Measurements from ENCODE around the gene CCDC66.
"Not testable (repeated sequence)": the region's sequence is repeated elsewhere in the genome, so short reads cannot be mapped to it uniquely, and the experiment has no call there.

CCDC66 gene

DNA sequence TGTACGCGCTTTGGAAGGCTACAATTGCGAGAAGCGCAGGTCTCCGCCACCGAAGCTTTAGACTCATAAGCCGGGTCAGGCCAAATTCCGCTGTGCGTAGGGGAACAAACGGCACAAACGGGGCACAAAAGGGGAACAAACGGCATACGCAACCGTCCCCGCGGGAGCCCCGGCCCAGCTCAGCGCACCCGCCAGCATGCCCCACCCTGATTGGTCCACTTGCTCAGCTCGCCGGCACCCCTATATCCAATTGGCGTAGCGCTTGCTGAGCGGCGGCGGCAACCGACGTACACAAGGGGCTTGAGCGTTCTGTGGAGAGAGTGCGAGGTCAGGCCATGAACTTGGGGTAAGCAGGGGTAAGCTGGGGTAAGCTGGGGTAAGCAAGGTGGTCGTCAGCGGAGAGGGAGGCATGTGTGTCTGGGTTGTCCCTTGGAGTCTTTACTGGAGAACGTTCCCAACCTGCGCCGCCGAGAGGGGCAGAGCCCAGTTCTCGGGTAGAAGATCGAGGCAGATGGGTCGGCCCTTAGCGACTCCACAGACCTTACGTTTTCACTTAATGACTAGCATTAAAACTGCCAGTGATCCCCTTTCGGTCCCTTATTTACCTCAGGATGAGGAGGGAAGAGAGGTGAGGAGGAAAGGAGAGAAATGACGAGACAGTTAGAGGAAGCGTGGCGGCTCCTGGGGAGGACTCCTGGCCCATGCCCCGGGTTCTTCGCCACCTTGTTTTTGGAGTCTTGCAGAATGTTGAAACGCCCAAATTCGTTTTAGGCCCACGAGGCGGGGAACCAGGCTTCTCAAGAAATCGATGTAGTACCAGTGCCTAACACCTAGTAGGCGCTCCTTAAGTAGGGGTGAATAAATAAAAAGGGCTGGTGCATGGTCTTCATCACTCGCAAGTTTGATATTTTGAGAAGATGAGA lies at the start of gene CCDC66:
Gene CCDC66, plus strand, starts transcription at position 268 of the 923 bp plus-strand sequence. Its CDS starts 68 bp downstream, at position 336.
- DNase-seq = peak; percentile 96

DNA sequence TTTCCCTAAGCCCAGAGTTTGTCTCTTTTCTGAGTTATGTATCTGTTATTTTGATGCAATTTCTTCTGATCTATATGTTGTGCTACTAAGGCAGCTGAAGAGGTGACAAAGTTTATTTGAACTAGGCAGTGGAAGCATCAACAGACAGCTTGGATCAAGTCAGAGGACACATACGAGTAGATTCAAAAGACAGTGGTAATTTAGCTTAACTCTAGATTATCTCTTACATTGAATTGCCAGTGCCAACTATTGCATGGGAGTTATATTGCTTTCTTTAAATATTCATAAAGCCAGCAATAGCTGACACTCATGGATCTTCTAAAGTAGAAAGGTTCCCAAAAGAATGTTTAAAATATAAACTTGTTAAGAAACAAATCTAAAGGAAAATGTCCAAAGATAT lies 37.3 kb upstream of the CCDC66 start:
- DNase-seq = no peak

DNA sequence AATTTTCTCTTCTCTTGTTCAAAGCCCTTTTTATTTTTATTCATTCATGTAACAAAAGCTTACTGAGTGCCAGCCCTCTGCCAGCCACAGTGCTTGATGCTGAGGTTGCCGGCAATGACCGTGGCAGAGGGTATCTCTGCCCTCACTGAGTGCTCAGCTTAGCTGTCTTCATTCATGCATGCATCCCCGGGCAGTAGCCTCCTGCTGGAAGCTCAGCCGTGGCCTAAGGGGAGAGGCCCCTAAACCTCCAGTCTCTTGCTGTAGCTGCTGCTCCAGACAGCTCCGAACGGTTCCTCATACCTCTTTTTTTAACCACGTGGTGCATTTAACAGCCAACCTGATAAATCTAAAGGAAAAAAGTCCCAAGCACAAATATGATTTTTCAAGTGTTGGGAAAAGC lies 34.6 kb upstream of the CCDC66 start:
- DNase-seq = no peak

DNA sequence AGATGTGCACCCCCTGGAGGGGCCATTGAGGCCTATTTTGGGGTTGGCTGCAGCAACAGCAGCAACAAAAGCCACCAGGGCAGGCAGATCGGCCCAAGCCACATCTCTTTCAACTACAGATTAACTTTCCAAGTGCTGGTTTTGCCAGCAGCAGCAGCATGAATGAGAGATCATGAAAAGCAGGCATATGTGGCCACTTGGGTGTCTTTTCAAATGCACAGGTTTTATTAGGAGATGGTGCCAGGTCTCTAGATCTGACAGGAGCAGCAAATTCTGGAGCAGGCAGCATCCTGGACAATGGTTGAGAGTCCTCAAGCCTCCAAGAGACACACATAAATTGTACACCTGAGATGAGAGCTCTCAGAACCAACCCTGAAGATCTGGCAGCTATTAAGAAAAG lies 31.7 kb upstream of the CCDC66 start:
- no peak for DNase-seq

DNA sequence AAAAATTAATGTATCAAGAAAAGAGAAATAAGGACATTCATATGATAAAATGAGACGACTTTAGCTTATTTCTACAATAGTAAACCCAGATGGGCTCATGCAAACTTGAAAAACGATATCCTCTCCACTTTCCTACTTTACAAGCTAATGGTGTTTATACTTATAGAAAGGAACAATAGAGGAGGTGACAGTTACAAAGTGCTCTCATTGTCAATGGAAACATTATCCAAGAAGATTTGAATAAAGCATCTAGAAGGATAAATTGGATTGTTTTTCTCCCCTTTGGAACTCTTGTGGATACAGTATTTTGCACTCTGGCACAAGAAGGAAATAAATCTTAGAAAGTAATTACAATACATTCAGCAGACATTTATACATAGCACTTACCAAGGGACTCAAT lies 20.2 kb upstream of the CCDC66 start:
- DNase-seq = no peak

DNA sequence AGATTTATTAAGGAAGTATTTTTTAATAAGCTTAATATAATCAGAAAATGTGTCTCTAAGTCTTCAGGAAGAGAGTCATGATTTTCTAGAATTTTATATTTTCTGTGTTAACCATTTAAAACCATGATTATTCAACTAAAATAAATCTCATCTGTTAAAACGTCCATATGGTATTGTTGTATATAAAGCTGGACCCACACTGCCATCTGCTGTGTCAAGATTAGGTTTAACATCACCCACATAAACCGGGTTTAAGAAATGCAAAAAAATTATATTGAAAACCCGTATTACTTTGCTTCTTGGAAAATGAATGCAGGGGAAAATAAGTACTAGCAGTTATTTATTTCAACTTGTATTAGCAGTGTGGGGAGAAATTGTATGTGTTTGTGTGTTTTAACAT lies 9.5 kb upstream of the CCDC66 start:
- no peak for DNase-seq

DNA sequence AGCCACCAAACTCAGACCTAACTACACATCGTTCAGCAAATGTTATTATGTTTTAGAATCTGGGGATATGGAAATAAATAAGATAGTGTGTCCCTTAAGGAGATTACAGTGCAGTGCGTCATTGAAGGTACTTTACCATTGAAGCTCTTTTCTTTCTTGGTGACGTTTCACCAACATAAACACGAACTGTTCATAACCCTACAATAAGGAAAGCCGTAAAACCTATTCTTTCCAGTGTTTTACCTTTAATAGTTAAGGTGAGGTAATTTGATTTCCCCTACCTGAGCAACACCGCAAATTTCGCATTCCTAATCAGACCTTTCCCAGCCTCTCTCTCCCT lies 826 bp downstream of the CCDC66 start:
- DNase-seq = no peak

DNA sequence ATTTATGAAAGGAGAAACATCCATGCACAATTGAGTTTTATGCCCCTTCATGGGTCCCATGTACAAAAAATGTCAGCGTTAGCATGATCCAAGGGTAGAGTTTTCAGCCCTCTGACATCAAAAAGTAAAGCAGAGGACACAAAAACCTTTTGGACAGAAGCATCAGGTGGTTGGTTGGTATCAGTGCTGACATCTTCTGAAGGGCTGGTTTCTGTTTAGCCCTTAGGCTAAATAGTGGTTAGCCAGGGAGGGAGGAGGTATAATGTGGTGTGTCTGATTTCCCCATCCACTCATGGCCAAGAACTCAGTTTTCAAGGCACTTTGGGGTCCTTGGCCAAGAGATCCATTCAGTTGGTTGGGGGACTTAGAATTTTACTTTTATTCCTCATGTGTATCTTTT lies 16.5 kb downstream of the CCDC66 start:
- DNase-seq = no peak

DNA sequence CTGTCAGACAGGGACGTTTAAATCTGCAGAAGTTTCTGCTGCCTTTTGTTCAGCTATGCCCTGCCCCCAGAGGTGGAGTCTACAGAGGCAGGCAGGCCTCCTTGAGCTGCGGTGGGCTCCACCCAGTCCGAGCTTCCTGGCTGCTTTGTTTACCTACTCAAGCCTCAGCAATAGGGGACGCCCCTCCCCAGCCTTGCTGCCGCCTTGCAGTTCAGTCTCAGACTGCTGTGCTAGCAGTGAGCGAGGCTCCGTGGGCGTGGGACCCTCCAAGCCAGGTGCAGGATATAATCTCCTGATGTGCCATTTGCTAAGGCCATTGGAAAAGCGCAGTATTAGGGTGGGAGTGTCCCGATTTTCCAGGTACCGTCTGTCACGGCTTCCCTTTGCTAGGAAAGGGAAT lies 25.0 kb downstream of the CCDC66 start:
- not testable (repeated sequence) for DNase-seq

DNA sequence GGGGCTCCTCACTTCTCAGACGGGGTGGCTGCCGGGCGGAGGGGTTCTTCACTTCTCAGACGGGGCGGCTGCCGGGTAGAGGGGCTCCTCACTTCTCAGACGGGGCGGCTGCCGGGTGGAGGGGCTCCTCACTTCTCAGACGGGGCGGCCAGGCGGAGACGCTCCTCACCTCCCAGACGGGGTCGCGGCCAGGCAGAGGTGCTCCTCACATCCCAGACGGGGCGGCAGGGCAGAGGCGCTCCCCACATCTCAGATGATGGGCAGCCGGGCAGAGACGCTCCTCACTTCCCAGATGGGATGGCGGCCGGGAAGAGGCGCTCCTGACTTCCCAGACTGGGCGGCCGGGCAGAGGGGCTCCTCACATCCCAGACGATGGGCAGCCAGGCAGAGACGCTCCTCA lies 27.3 kb downstream of the CCDC66 start:
- DNase-seq = not testable (repeated sequence)

DNA sequence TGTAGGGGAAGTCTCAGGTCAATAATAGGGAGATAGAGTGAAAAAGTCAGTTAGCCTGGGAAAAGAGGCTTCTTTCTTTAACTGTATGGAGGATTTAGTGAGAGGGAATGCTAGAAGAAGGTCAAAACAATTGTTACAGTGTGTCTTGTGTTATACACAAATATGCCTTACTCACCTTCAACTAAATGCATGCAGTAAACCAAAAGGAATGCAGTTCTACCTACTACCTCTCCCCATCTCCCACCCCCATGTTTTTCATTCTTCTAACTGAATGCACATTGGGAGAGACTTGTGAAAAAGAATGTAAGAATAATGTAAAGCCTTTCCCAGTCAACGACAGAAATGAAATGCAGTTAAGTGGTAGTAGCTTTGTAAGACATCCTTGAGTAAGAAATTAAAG lies 33.8 kb downstream of the CCDC66 start:
- DNase-seq = no peak

DNA sequence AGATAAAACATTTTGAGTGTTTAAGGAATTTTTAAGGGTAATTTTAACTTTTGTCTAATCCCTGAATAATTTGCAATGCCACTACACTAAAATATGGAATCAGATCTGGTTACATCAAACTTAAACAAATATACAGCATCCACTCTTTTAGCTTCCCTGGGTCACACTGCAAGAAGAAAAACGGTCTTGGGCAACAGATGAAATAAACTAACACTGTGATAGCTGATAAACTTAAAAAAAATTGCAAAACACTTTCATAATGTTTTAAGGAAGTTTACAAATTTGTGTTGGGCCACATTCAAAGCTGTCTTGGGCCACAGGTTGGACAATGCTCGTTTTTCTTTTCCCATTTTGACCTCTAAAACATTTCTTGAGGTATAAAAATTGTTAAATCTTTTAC lies 34.3 kb downstream of the CCDC66 start:
- no peak for DNase-seq

DNA sequence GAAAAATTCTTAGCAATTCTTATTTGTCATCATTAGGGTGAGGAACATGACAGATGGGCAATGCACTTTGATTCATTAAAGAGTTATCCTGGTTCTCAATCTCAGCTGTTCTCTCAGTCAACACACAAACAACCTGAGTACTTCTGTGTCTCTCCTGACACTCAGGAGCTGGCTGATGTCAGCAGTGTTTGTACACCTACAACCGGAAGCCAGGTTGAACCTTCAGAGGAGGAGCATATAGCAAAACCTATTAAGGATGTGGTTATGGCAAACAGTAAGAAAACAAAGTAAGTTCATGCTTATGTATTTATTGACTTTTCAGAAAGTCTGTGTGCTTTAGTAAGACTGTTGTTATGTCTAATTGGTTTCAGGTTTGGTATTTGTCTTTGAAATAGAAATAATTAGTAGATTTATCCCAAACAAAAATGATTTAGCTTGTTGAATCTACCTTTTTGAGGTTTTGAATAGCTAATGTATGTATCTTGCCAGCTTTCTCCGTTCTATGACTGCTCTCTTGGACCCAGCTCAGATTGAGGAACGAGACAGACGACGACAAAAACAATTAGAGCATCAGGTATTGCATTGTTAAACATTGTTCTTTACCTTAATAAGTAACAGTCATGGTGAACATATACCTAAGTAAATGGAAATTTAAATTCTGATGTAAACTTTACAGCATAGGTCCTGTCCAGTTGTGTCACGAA lies 36.6 kb downstream of the CCDC66 start:
- peak; percentile 65 for DNase-seq

DNA sequence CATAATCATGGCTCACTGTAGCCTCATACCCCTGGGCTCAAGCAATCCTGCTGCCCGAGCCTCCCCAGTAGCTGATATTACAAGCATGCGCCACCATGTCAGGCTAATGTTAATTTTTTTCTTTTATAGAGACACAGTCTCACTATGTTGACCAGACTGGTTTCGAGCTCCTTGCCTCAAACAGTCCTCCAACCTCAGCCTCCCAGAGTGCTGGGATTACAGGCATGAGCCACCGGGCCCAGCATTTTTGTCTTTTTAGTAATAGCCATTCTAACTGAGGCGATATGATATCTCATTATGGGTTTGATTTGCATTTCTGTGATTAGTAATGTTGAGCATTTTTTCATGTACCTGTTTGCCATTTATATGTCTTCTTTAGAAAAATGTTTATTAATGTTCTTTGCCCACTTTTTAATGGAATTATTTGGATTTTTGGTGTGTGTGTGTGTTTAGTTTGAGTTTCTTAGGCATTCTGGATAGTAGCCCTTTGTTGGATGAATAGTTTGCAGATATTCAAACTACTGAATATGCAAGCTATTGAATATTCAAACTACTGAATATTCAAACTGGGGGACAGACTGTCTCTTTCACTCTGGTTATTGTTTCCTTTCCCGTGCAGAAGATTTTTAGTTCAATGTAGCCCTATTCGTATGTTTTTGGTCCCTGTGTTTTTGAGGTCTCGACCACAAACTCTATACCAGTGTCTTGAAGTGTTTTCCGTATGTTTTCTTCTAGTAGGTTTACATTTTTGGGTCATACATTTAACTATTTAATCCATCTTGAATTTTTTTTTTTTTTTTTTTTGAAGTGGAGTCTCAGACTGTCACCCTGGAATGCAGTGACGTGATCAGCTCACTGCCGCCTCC lies 39.2 kb downstream of the CCDC66 start:
- DNase-seq = no peak

DNA sequence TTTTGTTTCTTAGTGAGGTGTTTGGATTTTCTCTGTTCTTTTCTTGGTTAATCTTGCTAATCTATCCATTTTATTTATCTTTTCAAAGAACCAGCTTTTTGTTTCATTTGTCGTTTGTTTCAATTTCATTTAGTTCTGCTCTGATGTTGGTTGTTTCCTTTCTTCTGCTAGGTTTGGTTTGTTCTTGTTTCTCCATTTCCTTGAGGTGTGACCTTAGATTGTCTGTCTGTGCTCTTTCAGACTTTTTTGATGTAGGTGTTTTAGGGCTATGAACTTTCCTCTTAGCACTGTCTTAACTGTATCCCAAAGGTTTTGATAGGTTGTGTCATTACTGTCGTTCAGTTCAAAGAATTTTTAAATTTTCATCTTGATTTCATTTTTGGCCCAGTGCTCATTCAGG lies 51.5 kb downstream of the CCDC66 start:
- DNase-seq = not testable (repeated sequence)

DNA sequence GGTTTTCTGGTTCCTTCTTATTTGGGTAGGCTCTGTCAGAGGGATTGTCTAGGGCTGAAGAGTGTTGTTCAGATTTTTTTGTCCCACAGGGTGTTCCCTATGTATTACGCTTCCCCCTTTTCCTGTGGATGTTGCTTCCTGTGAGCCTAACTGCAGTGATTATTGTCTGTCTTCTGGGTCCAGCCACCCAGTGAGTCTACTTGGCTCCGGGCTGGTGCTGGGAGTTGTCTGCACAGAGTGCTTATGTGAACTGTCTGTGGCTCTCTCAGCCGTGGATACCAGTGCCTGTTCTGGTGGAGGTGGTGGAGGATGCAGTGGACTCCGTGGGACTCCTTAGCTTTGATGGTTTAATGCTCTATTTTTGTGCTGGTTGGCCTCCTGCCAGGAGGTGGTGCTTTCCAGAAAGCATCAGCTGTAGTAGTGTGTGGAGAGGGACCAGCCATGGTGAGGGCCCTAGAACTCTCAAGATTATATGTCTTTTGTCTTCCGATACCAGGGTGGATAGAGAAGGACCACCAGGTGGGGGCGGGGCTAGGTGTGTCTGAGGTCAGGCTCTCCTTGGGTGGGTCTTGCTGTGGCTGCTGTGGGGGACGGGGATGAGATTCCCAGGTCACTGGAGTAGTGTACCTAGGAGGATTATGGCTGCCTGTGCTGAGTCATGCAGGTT lies 53.8 kb downstream of the CCDC66 start:
- DNase-seq = no peak

DNA sequence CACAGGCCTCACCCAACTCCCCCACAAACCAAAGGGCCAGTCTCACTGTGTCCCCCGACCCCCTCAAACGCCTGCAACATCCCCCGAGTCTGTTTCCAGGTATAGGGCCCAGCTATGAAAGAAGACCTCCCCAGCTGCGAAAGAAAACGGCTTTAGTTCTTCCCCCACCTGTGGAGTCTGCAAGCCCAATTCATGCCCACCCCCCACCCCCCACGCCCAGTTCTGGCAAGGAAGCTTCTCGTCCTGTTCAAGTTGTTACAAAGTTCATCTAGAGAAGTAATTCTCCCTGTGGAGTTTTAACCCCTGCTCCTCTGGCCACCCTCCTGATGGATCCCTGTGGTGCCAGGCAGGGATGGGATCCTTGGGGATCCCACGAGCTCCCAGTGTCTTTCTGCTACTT lies 54.4 kb downstream of the CCDC66 start:
- no peak for DNase-seq

DNA sequence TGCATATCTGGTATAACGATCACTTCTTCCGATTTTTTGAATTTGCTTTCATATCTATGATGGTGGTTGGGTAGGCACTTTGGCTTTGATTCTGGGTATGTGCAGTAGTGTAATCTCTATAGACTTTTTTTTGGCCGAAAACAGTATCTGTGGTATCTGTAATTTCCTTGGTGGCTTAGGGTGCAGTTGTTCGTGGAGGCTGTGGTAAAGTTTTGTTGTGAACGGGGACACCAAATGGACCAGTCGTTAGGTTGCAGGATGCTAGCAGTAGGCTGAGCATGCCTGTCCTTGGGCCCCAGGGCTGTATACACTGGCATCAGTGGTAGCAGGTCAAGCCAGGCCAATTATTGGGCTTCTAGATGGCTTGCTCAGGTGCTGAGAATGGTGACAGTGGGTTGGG lies 55.2 kb downstream of the CCDC66 start:
- no peak for DNase-seq

DNA sequence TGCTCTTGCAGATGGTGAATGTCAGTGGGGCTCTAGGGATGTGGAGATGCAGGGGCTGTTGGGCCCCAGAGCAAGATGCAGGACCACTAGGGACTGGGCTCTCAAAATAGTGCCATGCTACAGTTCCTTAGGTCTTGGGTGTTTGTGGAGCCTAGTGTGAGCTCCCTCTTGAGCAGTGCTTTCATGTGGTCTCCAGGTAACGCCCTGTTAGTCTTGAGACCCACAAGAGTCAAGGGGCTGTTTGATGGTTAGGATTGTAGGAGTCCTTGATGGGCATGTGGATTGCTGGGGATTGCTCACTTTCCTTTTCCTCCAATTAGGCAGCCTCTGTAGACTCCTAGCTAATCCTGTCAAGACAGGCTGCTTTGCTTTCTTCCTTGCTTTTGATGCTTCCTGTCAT lies 56.0 kb downstream of the CCDC66 start:
- no peak for DNase-seq

DNA sequence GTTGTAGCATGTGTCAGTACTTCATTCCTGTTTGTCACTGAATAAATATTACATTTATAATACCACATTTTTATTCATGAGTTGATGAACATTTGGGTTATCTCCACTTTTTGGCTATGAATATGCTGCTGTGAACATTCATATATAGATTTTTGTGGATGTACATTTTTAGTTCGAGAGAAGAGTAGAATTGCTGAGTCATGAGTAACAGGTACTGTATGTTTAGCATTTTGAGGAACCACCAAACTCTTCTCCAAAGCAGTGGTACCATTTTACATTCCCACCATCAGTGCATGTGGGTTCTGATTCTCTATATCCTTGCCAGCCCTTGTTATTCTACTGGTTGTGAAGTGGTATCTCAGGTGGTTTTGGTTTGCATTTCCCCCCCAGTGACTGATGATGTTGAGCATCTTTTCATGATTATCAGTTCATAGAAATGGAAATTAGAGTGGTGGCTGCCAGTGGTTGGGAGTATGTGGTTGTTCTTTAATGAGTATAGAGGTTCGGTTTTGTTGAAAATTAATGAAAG lies 59.6 kb downstream of the CCDC66 start:
- DNase-seq = no peak

DNA sequence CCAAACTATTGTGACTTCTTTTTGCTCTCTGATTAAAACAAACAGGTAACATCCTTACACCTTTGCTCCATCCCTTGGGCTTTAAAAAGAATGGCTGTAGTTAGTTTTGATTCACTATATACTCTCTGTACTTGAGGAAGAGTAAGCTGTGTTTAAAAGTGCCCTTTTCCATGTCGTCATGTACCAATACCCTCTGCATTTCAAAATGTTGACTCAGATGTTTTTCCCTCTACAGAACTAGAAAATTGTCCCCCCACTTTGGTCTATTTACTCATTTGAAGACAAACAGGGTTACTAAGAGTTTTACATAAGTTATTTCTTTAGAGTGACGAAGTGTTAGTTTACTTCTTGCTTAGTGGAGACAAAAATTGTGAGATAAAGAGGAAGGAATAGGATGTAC lies 63.4 kb downstream of the CCDC66 start:
- no peak for DNase-seq

DNA sequence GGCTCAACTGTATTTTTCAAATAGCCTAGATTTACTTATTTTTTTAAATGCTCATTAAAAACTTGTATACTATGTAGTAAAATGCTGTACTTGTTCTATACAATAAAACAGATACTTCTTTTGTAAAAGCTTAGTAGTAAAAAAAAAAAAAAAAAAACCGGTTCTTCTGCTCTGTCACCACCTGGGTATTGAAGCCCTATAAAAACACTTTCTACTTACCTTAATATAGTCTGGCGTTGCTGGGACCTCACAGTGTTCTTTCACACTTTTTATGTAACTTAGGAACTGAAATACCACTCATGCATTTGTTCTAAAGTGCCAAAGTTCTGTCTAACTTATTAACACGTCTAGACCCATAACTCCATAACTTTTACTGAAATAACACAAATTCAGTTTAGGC lies 64.7 kb downstream of the CCDC66 start:
- no peak for DNase-seq

DNA sequence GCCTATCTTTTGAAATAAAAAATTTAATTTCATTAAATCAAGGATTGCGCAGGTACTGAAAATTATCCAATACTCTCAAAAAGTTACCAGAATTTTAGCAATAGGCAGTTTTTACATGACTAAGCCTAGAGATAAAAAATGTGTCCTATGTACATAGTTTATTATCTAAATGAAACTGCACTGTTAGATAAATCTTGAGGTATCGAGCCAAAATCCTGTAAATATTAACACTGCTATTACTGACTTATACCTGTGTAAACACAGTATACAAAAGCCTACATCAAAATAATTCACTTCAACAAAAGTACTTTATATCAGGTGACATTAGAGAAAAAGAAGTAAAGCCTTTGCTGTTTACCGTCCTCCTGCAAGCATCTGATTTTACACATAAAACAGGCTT lies 65.4 kb downstream of the CCDC66 start:
- DNase-seq = no peak
